GM10266 (cell line): ENCODE data around the gene SENP1.

ENCODE experiments used
- DNase-seq: peaks from one replicate; pipeline ENCODE4 v3.0.0; 2012; ENCODE audit errors: extremely low spot score
- CTCF ChIP-seq: IDR thresholded peaks from 2 replicates; pipeline ENCODE4 v1.5.1; 2012; ENCODE audit warnings: mild to moderate bottlenecking, low read depth; ENCODE audit not compliant: control insufficient read depth, insufficient read depth; ENCODE audit errors: missing control alignments

SENP1 gene

GRCh38 chr12:48003226-48004052 lies 102.4 kb downstream of the SENP1 start:
- peak; percentile 30 for DNase-seq
- TF ChIP-seq CTCF = no peak

GRCh38 chr12:48002773-48003218 lies 103.1 kb downstream of the SENP1 start:
- no peak for TF ChIP-seq CTCF
- DNase-seq = no peak

- DNase-seq = no peak
- TF ChIP-seq CTCF = no peak
Observed at GRCh38 chr12:48002414-48002730, 103.5 kb downstream of the SENP1 start.

GRCh38 chr12:48001505-48002413 lies 104.1 kb downstream of the SENP1 start:
- no peak for TF ChIP-seq CTCF
- DNase-seq = peak; percentile 35

GRCh38 chr12:48000878-48001504 lies 104.9 kb downstream of the SENP1 start:
- DNase-seq = no peak
- TF ChIP-seq CTCF = no peak

GRCh38 chr12:47999816-48000215 lies 106.1 kb downstream of the SENP1 start:
- DNase-seq = no peak
- TF ChIP-seq CTCF = no peak
